Endothelial cell of umbilical vein (primary cell): Measurements from ENCODE around the gene CCNB1IP1. TPM values are rescaled to one million over a fixed set of nuclear protein-coding genes. Genes with fewer than 3 reads are reported as not detected.
A peak's percentile ranks its signal among the peaks of the same experiment; 100 is the strongest.

Experiments used
- BruUV-seq: library from RNA; stranded (reverse); fragments of 400-500 nt; replicated peaks from 2 replicates; lab custom pipeline; 2021; lab: Mats Ljungman, UMichigan
- CTCF ChIA-PET: fragments of 300-600, 350-600 bp; sonication (Branson Sonifier 250); formaldehyde crosslinking; loops from one replicate; lab custom pipeline; 2021; ENCODE audit warnings: antibody characterized with exemption, inconsistent platforms; lab: Charles Lee
- POLR2A ChIA-PET: fragments of 300-600, 350-600 bp; sonication (Branson Sonifier 250); formaldehyde crosslinking; loops from one replicate; lab custom pipeline; 2021; ENCODE audit warnings: antibody characterized with exemption, inconsistent platforms; lab: Charles Lee
- DNase-seq: peaks from one replicate; pipeline ENCODE4 v3.0.0-alpha.2; 2011; ENCODE audit warnings: low read depth, low spot score
- FAIRE-seq: peaks from 2 replicates; lab custom pipeline; 2011; peaks lifted over from hg19 to GRCh38; lab: Jason Lieb, UNC
- H2AFZ ChIP-seq: 2 replicates; pipeline ENCODE4 v1.6.0; 2012; ENCODE audit warnings: low read depth, low read length, control low read depth, inconsistent platforms
- H3K27ac ChIP-seq: 2 replicates; pipeline ENCODE4 v1.5.1; 2011; ENCODE audit warnings: low read depth, mild to moderate bottlenecking, control low read depth, low read length, moderate library complexity; ENCODE audit not compliant: insufficient read depth
- H3K27me3 ChIP-seq, 2 experiments: 2 replicates each; pipeline versions ENCODE4 v1.6.0 to v1.6.1; 2011; ENCODE audit warnings: low read length in 2 of 2, mixed read lengths in 1 of 2; ENCODE audit not compliant: control insufficient read depth in 2 of 2, insufficient read depth in 2 of 2
- H3K36me3 ChIP-seq, 2 experiments: 2 replicates in 1 of 2; 3 replicates in 1 of 2; pipeline ENCODE4 v1.5.1; 2011; ENCODE audit warnings: low read length in 2 of 2, mild to moderate bottlenecking in 1 of 2, moderate library complexity in 1 of 2; ENCODE audit not compliant: control insufficient read depth in 2 of 2, insufficient read depth in 2 of 2; ENCODE audit errors: extremely low read depth in 1 of 2
- H3K4me1 ChIP-seq: 3 replicates; pipeline ENCODE4 v1.5.1; 2011; ENCODE audit warnings: mild to moderate bottlenecking, low read length; ENCODE audit not compliant: control insufficient read depth, insufficient read depth; ENCODE audit errors: extremely low read depth
- H3K4me2 ChIP-seq: 2 replicates; pipeline ENCODE4 v1.6.1; 2011; ENCODE audit warnings: low read length, control low read depth, mixed read lengths; ENCODE audit not compliant: insufficient read depth
- H3K4me3 ChIP-seq, 3 experiments: fragments of 200-600 bp in 1 of 3; sonication (generic), shearing (Covaris generic) in 1 of 3; replicated peaks in 1 of 3; 2 replicates each; pipeline ENCODE4 v1.5.1; 2011 to 2016; ENCODE audit warnings: control low read depth in 3 of 3, low read length in 3 of 3, mild to moderate bottlenecking in 2 of 3, inconsistent platforms in 1 of 3, low read depth in 1 of 3, moderate library complexity in 1 of 3; ENCODE audit not compliant: insufficient read depth in 1 of 3
- H3K79me2 ChIP-seq: 2 replicates; pipeline ENCODE4 v1.6.0; 2012; ENCODE audit warnings: low read length, inconsistent platforms; ENCODE audit not compliant: control insufficient read depth, insufficient read depth
- H3K9ac ChIP-seq: replicated peaks from 2 replicates; pipeline ENCODE3; 2011; ENCODE audit warnings: low read length, control low read depth; ENCODE audit not compliant: insufficient read depth; ENCODE audit errors: extremely low read depth
- H3K9me1 ChIP-seq: replicated peaks from 3 replicates; pipeline ENCODE4 v1.6.0; 2011; ENCODE audit warnings: mild to moderate bottlenecking, low read length; ENCODE audit not compliant: control insufficient read depth, insufficient read depth; ENCODE audit errors: extremely low read depth
- H3K9me3 ChIP-seq: replicated peaks from 2 replicates; pipeline ENCODE4 v1.5.1; 2012; ENCODE audit warnings: low read length, inconsistent platforms; ENCODE audit not compliant: control insufficient read depth, insufficient read depth
- H4K20me1 ChIP-seq: replicated peaks from 2 replicates; pipeline ENCODE3; 2011; ENCODE audit warnings: mild to moderate bottlenecking, low read length; ENCODE audit not compliant: control insufficient read depth, insufficient read depth; ENCODE audit errors: extremely low read depth
- CTCF ChIP-seq, 2 donors: IDR thresholded peaks; 1 replicate in 1 of 2; 2 replicates in 1 of 2; pipeline ENCODE4 v1.5.1; 2011; ENCODE audit warnings: low read length in 2 of 2, mild to moderate bottlenecking in 2 of 2, moderate library complexity in 2 of 2, control low read depth in 1 of 2, inconsistent platforms in 1 of 2, low read depth in 1 of 2; ENCODE audit not compliant: insufficient read depth in 1 of 2; ENCODE audit errors: extremely low read depth in 1 of 2
- EZH2 ChIP-seq: IDR thresholded peaks from 2 replicates; pipeline ENCODE4 v1.6.1; 2012; ENCODE audit warnings: borderline replicate concordance, low read depth, mild to moderate bottlenecking, moderate library complexity, low read length, inconsistent platforms; ENCODE audit not compliant: severe bottlenecking
- FOS ChIP-seq: IDR thresholded peaks from 2 replicates; pipeline ENCODE4 v1.6.1; 2011; ENCODE audit warnings: mild to moderate bottlenecking, low read length, moderate library complexity, borderline replicate concordance; ENCODE audit not compliant: insufficient read depth
- GATA2 ChIP-seq: IDR thresholded peaks from 2 replicates; pipeline ENCODE4 v1.7.0; 2011; ENCODE audit warnings: low read depth, mild to moderate bottlenecking, moderate library complexity, mixed read lengths, low read length; ENCODE audit not compliant: insufficient read length, insufficient read depth
- MAX ChIP-seq: IDR thresholded peaks from 2 replicates; pipeline ENCODE4 v1.6.1; 2011; ENCODE audit not compliant: insufficient read depth, insufficient read length
- MYC ChIP-seq: IDR thresholded peaks from one replicate; pipeline ENCODE4 v1.6.1; 2011; ENCODE audit warnings: mild to moderate bottlenecking, low read depth, low read length
- POLR2A ChIP-seq: IDR thresholded peaks from 2 replicates; pipeline ENCODE4 v1.6.1; 2012; ENCODE audit warnings: low read depth, mild to moderate bottlenecking, control low read depth, low read length
- POLR2AphosphoS5 ChIP-seq: IDR thresholded peaks from 2 replicates; pipeline ENCODE4 v1.6.1; 2012; ENCODE audit warnings: low read depth, mild to moderate bottlenecking, control low read depth, low read length, moderate library complexity; ENCODE audit not compliant: insufficient read depth
- dilution Hi-C: fragments of 300-500 bp; cut with MboI; formaldehyde crosslinking; loops from one replicate; pipeline ENCODE4 v1.15.0; 2019; ENCODE audit warnings: low sequenced_read_pairs; ENCODE audit not compliant: extremely low pct_ligation_motif_present
- intact Hi-C: fragments of 100-400 bp; cut with micrococcal nuclease; formaldehyde crosslinking; loops from one replicate; pipeline ENCODE4 v1.10.0; 2022
- polyA plus RNA-seq, 4 experiments: library from polyadenylated mRNA; depleted of rRNA in 3 of 4; stranded (reverse) in 3 of 4; unstranded in 1 of 4; fragments of >200 nt; gene quantifications; 2 replicates each; pipeline versions ENCODE4 v1.2.1 to v1.2.3, GENCODE V29; 2011 to 2012; ENCODE audit warnings: missing spikeins in 1 of 4
- total RNA-seq: library from RNA; stranded (reverse); gene quantifications from 2 replicates; pipeline ENCODE4 v1.2.3, GENCODE V29; 2021

Gene CCNB1IP1
- total and polyA plus RNA-seq, 2 donors (not counting 3 experiments of a cell fraction or from before 2014, with no cell fraction given): 32.7 to 35.5 TPM

- Histone ChIP-seq H3K79me2 (peaks cover 13% of the 10 kb centered on the region), H3K27me3 (no peaks in the 10 kb centered on the region), H4K20me1 (no peaks in the 10 kb centered on the region), H3K9ac (peak overlapping the region; percentile 87), H3K36me3 (peaks cover 0 to 2% of the 10 kb centered on the region in 2 experiments), H3K4me1 (peaks cover 9% of the 10 kb centered on the region), H3K9me1 (no peaks in the 10 kb centered on the region), H3K4me3 (peak overlapping the region in 2 of 3 experiments; percentile 99 to 100), H3K4me2 (peak overlapping the region; percentile 100), H2AFZ (no peak overlapping the region), H3K27ac (no peak overlapping the region), H3K9me3 (no peaks in the 10 kb centered on the region)
- ChIA-PET POLR2A (no interaction called here), CTCF (interaction anchor here (1.4 kb wide), 1 partner anchor 11 kb away, joined by 3 read pairs; no protein-coding TSS in a partner anchor)
- TF ChIP-seq POLR2AphosphoS5 (no peak), POLR2A (no peak), GATA2 (no peak), CTCF (IDR thresholded peaks at IDR 0.05; ENCODE audit: extremely low read depth in 1 of 2, insufficient read depth in 1 of 2, low read depth in 1 of 2, low read length in 2 of 2) (no peak), MAX (no peak), EZH2 (no peak), MYC (no peak), FOS (no peak)
- no peak for FAIRE-seq
- no peak for DNase-seq
- intact Hi-C loops (loop anchor here (5.0 kb wide), 1 partner anchor 106 kb away; the partner anchor contains the start of gene TEP1), dilution Hi-C loops (no loop called here)
- no TSS peak for BruUV-seq
Observed at GRCh38 chr14:20306079-20306423, 27.0 kb downstream of the CCNB1IP1 start.
